ENCODE data around the gene DUSP8.
"Not testable (repeated sequence)": the region's sequence is repeated elsewhere in the genome, so short reads cannot be mapped to it uniquely, and the experiment has no call there.

The DUSP8 gene

GRCh38 chr11:1586699-1587098, 14.6 kb upstream of the DUSP8 start:
- DNase-seq (ENCODE audit: low read depth), result no peak
- TF ChIP-seq POLR2A (IDR thresholded peaks at IDR 0.05; ENCODE audit: extremely low read depth, insufficient read length) (no peak), MYC (IDR thresholded peaks at IDR 0.05; ENCODE audit: low read depth, low read length) (no peak), CTCF (IDR thresholded peaks at IDR 0.05; ENCODE audit: low read depth, low read length) (no peak), MAX (IDR thresholded peaks at IDR 0.05; ENCODE audit: low read depth, low read length) (no peak)
- H3K4me3 ChIP-seq (ENCODE audit: low read depth, low read length), result no peak overlapping the region

- not testable (repeated sequence) for DNase-seq (ENCODE audit: low read depth); H3K4me3 ChIP-seq (ENCODE audit: low read depth, low read length)
These were observed 12.7 kb upstream of the DUSP8 start, which contains the start of gene KRTAP5-1 for GRCh38 chr11:1584661-1585370. TSS of gene KRTAP5-1 (minus strand) at chr11:1585283. CDS start at chr11:1585249, 34 bp downstream.

- not testable (repeated sequence) for DNase-seq (ENCODE audit: low read depth); H3K4me3 ChIP-seq (ENCODE audit: low read depth, low read length)
These were observed 10.8 kb upstream of the DUSP8 start for GRCh38 chr11:1582909-1583308.

GRCh38 chr11:1581976-1582375, 9.9 kb upstream of the DUSP8 start:
- no peak overlapping the region for H3K4me3 ChIP-seq (ENCODE audit: low read depth, low read length)
- no peak for DNase-seq (ENCODE audit: low read depth)
- TF ChIP-seq POLR2A (IDR thresholded peaks at IDR 0.05; ENCODE audit: extremely low read depth, insufficient read length) (no peak), MAX (IDR thresholded peaks at IDR 0.05; ENCODE audit: low read depth, low read length) (no peak), CTCF (IDR thresholded peaks at IDR 0.05; ENCODE audit: low read depth, low read length) (no peak), MYC (IDR thresholded peaks at IDR 0.05; ENCODE audit: low read depth, low read length) (no peak)

- TF ChIP-seq CTCF (IDR thresholded peaks at IDR 0.05; ENCODE audit: low read depth, low read length) (no peak), MAX (IDR thresholded peaks at IDR 0.05; ENCODE audit: low read depth, low read length) (no peak)
- DNase-seq (ENCODE audit: low read depth), result no peak
- H3K4me3 ChIP-seq (ENCODE audit: low read depth, low read length), result no peak overlapping the region
These were observed 4.8 kb upstream of the DUSP8 start for GRCh38 chr11:1576825-1577224.

- not testable (repeated sequence) for DNase-seq (ENCODE audit: low read depth); H3K4me3 ChIP-seq (ENCODE audit: low read depth, low read length)
These were observed 3.7 kb upstream of the DUSP8 start for GRCh38 chr11:1575756-1576155.

GRCh38 chr11:1574933-1575242, 2.8 kb upstream of the DUSP8 start:
- H3K4me3 ChIP-seq (ENCODE audit: low read depth, low read length), result no peak overlapping the region
- no peak for DNase-seq (ENCODE audit: low read depth)
- TF ChIP-seq POLR2A (IDR thresholded peaks at IDR 0.05; ENCODE audit: extremely low read depth, insufficient read length), result no peak
- TF ChIP-seq CTCF (IDR thresholded peaks at IDR 0.05; ENCODE audit: low read depth, low read length), result no peak
- no peak for TF ChIP-seq MAX (IDR thresholded peaks at IDR 0.05; ENCODE audit: low read depth, low read length)
- no peak for TF ChIP-seq MYC (IDR thresholded peaks at IDR 0.05; ENCODE audit: low read depth, low read length)

Data from NB4 (cell line).